Keratinocyte (primary cell): ENCODE results near the gene PHOSPHO1. TPM values are rescaled to one million over a fixed set of nuclear protein-coding genes. Genes with fewer than 3 reads are reported as not detected.
A peak's percentile ranks its signal among the peaks of the same experiment; 100 is the strongest.

ENCODE experiments used
- DNase-seq: peaks from one replicate; pipeline ENCODE4 v3.0.0-alpha.2; 2011; ENCODE audit warnings: low read depth, missing footprints, low spot score
- FAIRE-seq: peaks from 2 replicates; lab custom pipeline; 2011; peaks lifted over from hg19 to GRCh38; lab: Jason Lieb, UNC
- H2AFZ ChIP-seq: 2 replicates; pipeline ENCODE4 v1.6.0; 2012; ENCODE audit warnings: low read length, control low read depth, inconsistent platforms; ENCODE audit not compliant: control insufficient read depth
- H3K27ac ChIP-seq: 2 replicates; pipeline ENCODE4 v1.5.1; 2011; ENCODE audit warnings: low read length; ENCODE audit not compliant: control insufficient read depth, insufficient read depth
- H3K27me3 ChIP-seq: 3 replicates; pipeline ENCODE4 v1.6.0; 2011; ENCODE audit warnings: low read length; ENCODE audit not compliant: control insufficient read depth, insufficient read depth; ENCODE audit errors: extremely low read depth
- H3K36me3 ChIP-seq, 2 experiments: 2 replicates in 1 of 2; 3 replicates in 1 of 2; pipeline ENCODE4 v1.5.1; 2011; ENCODE audit warnings: low read length in 2 of 2, mild to moderate bottlenecking in 1 of 2; ENCODE audit not compliant: control insufficient read depth in 2 of 2, insufficient read depth in 2 of 2; ENCODE audit errors: extremely low read depth in 1 of 2
- H3K4me1 ChIP-seq: 3 replicates; pipeline ENCODE4 v1.5.1; 2011; ENCODE audit warnings: low read length; ENCODE audit not compliant: control insufficient read depth, insufficient read depth; ENCODE audit errors: extremely low read depth
- H3K4me2 ChIP-seq: 3 replicates; pipeline ENCODE4 v1.6.0; 2011; ENCODE audit warnings: low read depth, low read length; ENCODE audit not compliant: control insufficient read depth, insufficient read depth; ENCODE audit errors: extremely low read depth
- H3K4me3 ChIP-seq, 3 experiments: fragments of 200-600 bp in 1 of 3; sonication (generic) in 1 of 3; 2 replicates in 2 of 3; 3 replicates in 1 of 3; pipeline ENCODE4 v1.5.1; 2011 to 2016; ENCODE audit warnings: low read length in 3 of 3, mild to moderate bottlenecking in 3 of 3, control low read depth in 2 of 3, inconsistent platforms in 1 of 3, low read depth in 1 of 3, mixed read lengths in 1 of 3, mixed run types in 1 of 3, moderate library complexity in 1 of 3; ENCODE audit not compliant: control insufficient read depth in 2 of 3, insufficient read depth in 2 of 3; ENCODE audit errors: extremely low read depth in 1 of 3
- H3K79me2 ChIP-seq: 2 replicates; pipeline ENCODE4 v1.6.0; 2012; ENCODE audit warnings: low read length; ENCODE audit not compliant: control insufficient read depth, insufficient read depth
- H3K9ac ChIP-seq: 3 replicates; pipeline ENCODE4 v1.6.0; 2011; ENCODE audit warnings: low read length; ENCODE audit not compliant: control insufficient read depth, insufficient read depth; ENCODE audit errors: extremely low read depth
- H3K9me1 ChIP-seq: 3 replicates; pipeline ENCODE4 v1.6.0; 2011; ENCODE audit warnings: low read length; ENCODE audit not compliant: control insufficient read depth, insufficient read depth; ENCODE audit errors: extremely low read depth
- H3K9me3 ChIP-seq: 2 replicates; pipeline ENCODE4 v1.5.1; 2012; ENCODE audit warnings: low read depth, low read length; ENCODE audit not compliant: control insufficient read depth
- H4K20me1 ChIP-seq: 3 replicates; pipeline ENCODE4 v1.6.0; 2011; ENCODE audit warnings: low read length; ENCODE audit not compliant: control insufficient read depth, insufficient read depth; ENCODE audit errors: extremely low read depth
- EZH2 ChIP-seq: IDR thresholded peaks from one replicate; pipeline ENCODE4 v1.6.1; 2012; ENCODE audit warnings: inconsistent platforms, mild to moderate bottlenecking, low read length, moderate library complexity
- dilution Hi-C: fragments of 300-500 bp; cut with MboI; formaldehyde crosslinking; loops from one replicate; pipeline ENCODE4 v1.7.0; 2020; ENCODE audit warnings: low sequenced_read_pairs; ENCODE audit not compliant: extremely low pct_ligation_motif_present
- polyA plus RNA-seq, 5 experiments: library from polyadenylated mRNA; depleted of rRNA in 3 of 5; stranded (reverse) in 3 of 5; stranded (forward) in 1 of 5; unstranded in 1 of 5; fragments of >200 nt; gene quantifications; 1 replicate in 1 of 5; 2 replicates in 3 of 5; 3 replicates in 1 of 5; pipeline versions ENCODE4 v1.2.1 to v1.2.3, GENCODE V29; 2011 to 2012; ENCODE audit warnings: missing spikeins in 2 of 5, low read depth in 1 of 5, low replicate concordance in 1 of 5
- TF ChIP-seq, protein P1 (sequence below), 3 experiments: IDR thresholded peaks in 1 of 3; conservative IDR thresholded peaks in 1 of 3; optimal IDR thresholded peaks in 1 of 3; 2 replicates in 2 of 3; 3 replicates in 1 of 3; pipeline versions ENCODE3 to v1.5.1; 2011; ENCODE audit warnings: low read length in 3 of 3, mild to moderate bottlenecking in 3 of 3, moderate library complexity in 2 of 3, control low read depth in 1 of 3, inconsistent platforms in 1 of 3; ENCODE audit not compliant: insufficient read depth in 2 of 3; ENCODE audit errors: extremely low read depth in 1 of 3

Gene PHOSPHO1
- polyA plus RNA-seq, 1 donor (not counting 4 experiments of a cell fraction or from before 2014, with no cell fraction given): 0.04 TPM

DNA sequence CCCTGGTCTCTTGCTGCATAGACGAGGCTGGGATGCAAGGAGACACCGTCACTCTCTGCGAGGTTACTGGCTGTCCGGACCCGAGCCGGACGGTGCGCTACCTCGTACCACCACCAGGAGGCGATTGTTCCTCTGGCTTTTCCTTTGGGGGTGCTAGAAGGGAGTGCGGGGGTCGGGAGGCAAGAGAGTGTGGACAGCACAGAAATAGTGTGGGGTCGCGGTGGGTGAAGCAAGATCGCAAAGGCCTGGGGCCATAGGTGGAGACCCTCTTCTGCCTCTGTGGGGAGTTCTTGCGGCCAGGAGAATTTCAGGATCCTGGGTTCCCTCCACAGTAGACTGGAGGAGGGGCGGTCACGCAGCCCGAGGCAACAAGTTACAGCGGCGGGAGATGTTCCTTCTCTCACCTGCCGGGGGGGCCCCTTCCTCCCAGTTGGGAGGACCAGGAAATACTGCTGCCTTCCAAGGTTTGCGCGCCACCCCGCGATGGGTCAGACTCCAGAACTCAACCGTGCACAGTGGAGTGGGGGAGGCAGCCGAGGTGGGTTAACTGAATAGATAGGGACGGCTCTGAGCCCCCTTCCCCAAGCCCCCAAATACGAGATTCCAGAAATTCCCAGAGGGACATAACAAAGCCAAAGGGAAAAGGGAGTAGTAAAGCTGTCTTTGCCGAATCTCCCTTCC lies 6.9 kb downstream of the PHOSPHO1 start:
- Histone ChIP-seq H3K79me2 (no peaks in the 10 kb centered on the region), H3K9me1 (no peaks in the 10 kb centered on the region), H3K27ac (no peak overlapping the region), H3K9ac (no peak overlapping the region), H4K20me1 (no peaks in the 10 kb centered on the region), H3K4me1 (peaks cover 9% of the 10 kb centered on the region), H3K36me3 (no peaks in the 10 kb centered on the region), H2AFZ (no peak overlapping the region), H3K27me3 (peaks cover 57% of the 10 kb centered on the region), H3K9me3 (no peaks in the 10 kb centered on the region), H3K4me2 (peak overlapping the region; percentile 54), H3K4me3 (no peak overlapping the region)
- DNase-seq (no peak), FAIRE-seq (peak; percentile 39)
- dilution Hi-C loops: no loop called here
- no peak for TF ChIP-seq EZH2
- TF ChIP-seq, protein P1, sequence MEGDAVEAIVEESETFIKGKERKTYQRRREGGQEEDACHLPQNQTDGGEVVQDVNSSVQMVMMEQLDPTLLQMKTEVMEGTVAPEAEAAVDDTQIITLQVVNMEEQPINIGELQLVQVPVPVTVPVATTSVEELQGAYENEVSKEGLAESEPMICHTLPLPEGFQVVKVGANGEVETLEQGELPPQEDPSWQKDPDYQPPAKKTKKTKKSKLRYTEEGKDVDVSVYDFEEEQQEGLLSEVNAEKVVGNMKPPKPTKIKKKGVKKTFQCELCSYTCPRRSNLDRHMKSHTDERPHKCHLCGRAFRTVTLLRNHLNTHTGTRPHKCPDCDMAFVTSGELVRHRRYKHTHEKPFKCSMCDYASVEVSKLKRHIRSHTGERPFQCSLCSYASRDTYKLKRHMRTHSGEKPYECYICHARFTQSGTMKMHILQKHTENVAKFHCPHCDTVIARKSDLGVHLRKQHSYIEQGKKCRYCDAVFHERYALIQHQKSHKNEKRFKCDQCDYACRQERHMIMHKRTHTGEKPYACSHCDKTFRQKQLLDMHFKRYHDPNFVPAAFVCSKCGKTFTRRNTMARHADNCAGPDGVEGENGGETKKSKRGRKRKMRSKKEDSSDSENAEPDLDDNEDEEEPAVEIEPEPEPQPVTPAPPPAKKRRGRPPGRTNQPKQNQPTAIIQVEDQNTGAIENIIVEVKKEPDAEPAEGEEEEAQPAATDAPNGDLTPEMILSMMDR (optimal IDR thresholded peaks at IDR 0.05 in 1 of 3, IDR thresholded peaks at IDR 0.05 in 1 of 3, conservative IDR thresholded peaks at IDR 0.05 in 1 of 3; ENCODE audit: extremely low read depth in 1 of 3, insufficient read depth in 2 of 3, low read length in 3 of 3): peak; percentile 82 to 89 (median 86)

DNA sequence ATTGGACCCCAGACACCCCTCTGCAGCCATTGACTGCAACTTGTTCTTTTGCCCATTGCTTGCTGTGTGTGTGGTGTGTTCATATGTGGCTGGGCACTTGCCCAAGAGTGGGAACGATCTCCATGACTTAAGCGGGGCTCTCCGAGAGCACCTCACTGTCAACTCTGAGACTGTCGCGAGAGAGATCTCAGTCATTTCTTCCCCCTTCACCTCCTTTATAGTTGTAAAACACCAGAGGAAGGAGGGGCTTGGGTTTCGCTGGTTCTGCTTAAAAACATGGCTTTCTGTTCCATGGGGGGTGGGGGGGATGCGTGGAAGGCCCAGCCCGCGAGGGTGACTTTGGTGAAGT lies 7.4 kb downstream of the PHOSPHO1 start:
- dilution Hi-C loops: no loop called here
- no peaks in the 10 kb centered on the region for H3K9me3 ChIP-seq
- H3K4me1 ChIP-seq: peaks cover 9% of the 10 kb centered on the region
- no peak overlapping the region for H3K27ac ChIP-seq
- H3K4me3 ChIP-seq: no peak overlapping the region
- no peak overlapping the region for H2AFZ ChIP-seq
- H3K36me3 ChIP-seq: no peaks in the 10 kb centered on the region
- DNase-seq (no peak), FAIRE-seq (no peak)
- no peaks in the 10 kb centered on the region for H3K79me2 ChIP-seq
- H3K9ac ChIP-seq: no peak overlapping the region
- H4K20me1 ChIP-seq: no peaks in the 10 kb centered on the region
- peaks cover 56% of the 10 kb centered on the region for H3K27me3 ChIP-seq
- H3K9me1 ChIP-seq: no peaks in the 10 kb centered on the region
- TF ChIP-seq, protein P1 (optimal IDR thresholded peaks at IDR 0.05 in 1 of 3, IDR thresholded peaks at IDR 0.05 in 1 of 3, conservative IDR thresholded peaks at IDR 0.05 in 1 of 3; ENCODE audit: extremely low read depth in 1 of 3, insufficient read depth in 2 of 3, low read length in 3 of 3): no peak
- TF ChIP-seq EZH2: no peak
- peak overlapping the region; percentile 54 for H3K4me2 ChIP-seq
